Jurkat, Clone E6-1 (cell line): ENCODE measurements around the gene CHRNG.
"Not testable (repeated sequence)": the region's sequence is repeated elsewhere in the genome, so short reads cannot be mapped to it uniquely, and the experiment has no call there.

Experiments used
- DNase-seq: peaks from one replicate; pipeline ENCODE4 v3.0.0-alpha.2; 2011; ENCODE audit warnings: low read depth, low spot score
- H3K4me3 ChIP-seq: 2 replicates; pipeline ENCODE4 v1.5.1; 2011; ENCODE audit warnings: mild to moderate bottlenecking, low read length, control low read depth, moderate library complexity

Gene CHRNG

DNA sequence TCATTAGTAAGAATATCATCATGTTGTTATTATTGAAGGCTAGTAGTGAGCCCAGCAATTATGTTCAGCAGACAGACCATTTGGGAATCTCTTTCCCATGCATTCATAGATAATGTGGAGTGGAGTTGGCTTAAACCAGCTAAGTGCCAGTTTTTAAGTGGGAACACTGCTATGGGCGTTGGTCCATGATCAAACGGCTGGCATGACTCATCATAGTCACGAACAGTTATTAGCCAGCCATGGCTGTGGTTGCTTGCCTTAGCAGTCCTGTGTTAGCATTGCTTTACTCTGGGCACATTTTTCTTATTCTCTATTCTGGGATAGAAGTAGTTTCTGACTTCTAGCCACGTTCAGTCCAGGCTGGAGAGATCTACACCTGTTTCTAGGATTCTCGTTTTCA is 28.7 kb downstream of the CHRNG start:
- DNase-seq = no peak
- H3K4me3 ChIP-seq = no peak overlapping the region

DNA sequence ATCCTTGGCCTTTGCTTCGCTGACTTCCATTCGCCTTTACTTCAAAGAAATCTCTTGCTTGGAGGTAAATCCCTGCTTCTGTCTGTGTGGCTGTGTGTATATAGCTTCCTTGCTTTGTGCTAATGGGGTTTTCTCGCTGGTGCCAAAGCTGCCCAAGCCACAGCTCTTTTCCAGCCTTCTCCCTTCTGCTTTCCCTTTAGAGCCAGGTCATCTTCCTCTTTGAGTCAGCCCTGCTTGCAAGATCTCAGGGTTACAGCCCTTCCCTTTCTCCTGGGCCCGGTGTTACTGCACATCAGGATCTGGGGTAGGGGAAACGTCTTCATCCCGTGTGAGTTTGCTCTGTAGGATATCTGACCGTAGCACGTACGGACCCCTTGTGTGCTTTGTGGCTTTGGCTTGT is 30.0 kb downstream of the CHRNG start:
- DNase-seq = no peak
- H3K4me3 ChIP-seq = no peak overlapping the region

- H3K4me3 ChIP-seq, DNase-seq: not testable (repeated sequence)
These were observed 31.0 kb downstream of the CHRNG start for GRCh38 chr2:232570481-232570880.

DNA sequence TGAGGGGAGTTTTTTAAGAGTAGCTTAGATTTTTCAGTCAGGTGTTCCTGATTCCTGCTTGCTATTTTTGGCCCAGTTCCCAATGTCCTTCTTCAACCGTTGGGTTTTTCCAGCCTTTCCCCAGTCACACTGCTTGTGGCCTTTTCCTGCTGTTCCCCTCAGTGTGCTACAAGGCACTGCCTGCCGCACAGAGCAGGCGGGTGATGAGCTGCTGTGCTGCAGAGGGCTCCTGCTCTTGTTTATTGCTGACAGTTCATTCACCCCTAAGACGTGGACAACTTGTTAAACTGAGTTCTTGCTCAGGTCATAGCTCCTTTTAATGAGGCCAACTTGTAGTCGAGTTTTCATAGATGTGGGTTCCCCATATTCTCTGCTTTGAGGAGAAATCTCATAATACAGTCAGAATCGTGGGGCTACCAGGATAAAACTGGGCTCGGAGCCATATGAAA is 31.6 kb downstream of the CHRNG start:
- DNase-seq = no peak

DNA sequence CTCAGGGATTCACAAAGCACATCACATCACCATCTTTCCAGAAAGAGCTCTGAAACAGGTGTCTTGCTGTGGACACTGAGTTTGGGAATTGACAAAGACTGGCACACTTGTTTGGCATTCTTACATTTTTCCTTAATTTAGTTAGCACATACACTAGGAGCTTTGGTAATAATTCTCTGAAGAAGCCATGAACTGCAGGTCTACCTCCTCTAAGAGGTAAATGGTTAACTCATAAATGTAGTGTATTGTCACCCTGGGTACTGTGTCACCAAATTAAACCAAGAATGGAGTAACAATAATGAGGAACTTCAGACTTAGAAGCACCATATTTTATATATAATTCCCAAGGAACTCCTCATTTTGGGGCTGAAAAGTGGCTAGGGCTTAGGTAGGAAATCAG is 33.5 kb downstream of the CHRNG start:
- H3K4me3 ChIP-seq = no peak overlapping the region
- no peak for DNase-seq

More for the DNA sequence above, 31.6 kb downstream of the CHRNG start:
- no peak overlapping the region for H3K4me3 ChIP-seq

DNA sequence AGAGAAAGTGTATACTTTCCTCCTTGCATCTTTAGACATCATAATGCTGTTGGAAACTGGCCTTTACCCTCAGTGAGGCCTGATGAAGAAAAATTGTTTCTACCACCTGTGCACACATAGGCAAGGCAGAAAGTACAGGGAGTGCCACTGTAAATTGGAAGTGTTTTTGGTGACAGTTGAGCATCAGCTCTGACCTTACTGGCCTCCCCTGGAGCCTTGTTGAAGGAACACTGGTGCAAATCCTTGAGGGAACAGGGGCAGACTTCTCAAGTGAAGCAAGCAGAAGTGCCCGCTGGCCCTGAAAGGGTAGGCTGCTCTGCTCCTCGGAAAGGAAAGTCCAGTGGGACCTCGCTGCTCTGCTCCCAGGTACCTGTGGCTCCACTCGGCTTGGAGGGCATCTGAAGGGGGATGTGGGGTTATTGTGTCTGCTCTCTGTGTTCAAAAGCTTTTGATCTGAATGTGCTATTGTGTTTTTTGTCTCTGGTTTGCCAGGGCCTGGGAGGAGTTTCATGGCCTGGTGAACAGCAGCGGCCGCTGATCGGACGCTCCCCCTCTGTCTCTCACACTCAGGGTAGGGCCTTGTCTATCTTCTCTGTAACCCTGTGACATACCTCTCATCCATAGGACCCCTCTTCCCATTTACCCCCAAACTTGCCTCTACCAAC is 34.4 kb downstream of the CHRNG start:
- no peak overlapping the region for H3K4me3 ChIP-seq
- DNase-seq = no peak

- DNase-seq = no peak
- no peak overlapping the region for H3K4me3 ChIP-seq
These were observed 35.3 kb downstream of the CHRNG start for GRCh38 chr2:232574674-232575403.

DNA sequence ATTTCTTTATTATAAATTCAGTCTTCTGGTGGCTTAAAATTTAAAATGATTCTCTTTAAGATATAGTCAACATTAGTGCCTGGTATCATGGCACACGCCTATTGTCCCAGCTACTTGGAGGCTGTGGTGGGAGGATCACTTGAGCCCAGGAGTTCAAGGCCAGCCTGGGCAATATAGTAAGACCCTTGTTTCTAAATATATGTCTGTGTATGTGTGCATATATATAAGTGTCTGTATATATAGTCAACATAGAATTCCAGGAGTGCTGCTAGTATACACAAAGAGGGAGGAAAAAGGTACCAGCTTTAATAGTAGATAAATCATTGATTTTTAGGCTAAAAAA is 35.9 kb downstream of the CHRNG start:
- DNase-seq = no peak

DNA sequence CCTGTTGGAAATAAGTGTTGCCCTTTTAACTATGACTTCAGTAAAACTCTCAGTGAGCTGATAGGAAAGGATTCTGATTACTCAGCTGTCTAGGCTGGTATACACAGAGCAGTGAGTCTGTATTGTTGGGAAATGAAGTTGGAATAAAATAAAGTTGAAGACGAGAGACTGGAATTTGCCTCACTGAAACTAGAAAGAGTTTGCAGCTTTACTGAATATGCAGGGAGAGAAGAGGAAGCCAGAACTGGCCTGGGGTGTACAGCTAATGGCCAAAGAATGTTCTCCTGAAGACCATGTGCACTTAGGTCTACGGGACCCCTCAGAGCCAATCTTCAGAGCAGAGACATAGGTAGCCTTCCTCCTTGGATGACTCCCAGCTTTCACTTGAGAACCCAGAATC is 37.5 kb downstream of the CHRNG start:
- H3K4me3 ChIP-seq = no peak overlapping the region
- DNase-seq = no peak

More for the DNA sequence above, 35.9 kb downstream of the CHRNG start:
- H3K4me3 ChIP-seq = no peak overlapping the region

- DNase-seq = no peak
- no peak overlapping the region for H3K4me3 ChIP-seq
These were observed 38.3 kb downstream of the CHRNG start for GRCh38 chr2:232577841-232578240.

DNA sequence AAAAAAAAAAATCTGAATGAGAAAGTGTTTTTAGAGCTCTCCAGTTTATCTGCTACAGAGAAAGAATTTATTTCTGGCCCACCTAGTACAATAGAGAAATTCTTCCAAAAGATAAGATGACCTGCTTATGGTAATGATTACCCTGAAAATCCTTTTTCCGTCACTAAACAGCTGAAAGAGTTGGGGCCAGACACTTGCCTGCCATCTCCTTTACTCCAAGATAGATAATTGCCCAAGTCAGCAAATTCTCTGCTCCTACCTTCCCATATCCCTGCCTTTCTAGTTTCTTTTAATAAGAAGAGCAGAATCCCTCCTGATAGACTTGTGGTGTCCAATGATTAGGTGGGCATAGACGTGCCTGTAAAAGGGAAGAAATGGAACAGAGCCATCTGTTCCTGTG is 39.1 kb downstream of the CHRNG start:
- DNase-seq = no peak
- no peak overlapping the region for H3K4me3 ChIP-seq

DNA sequence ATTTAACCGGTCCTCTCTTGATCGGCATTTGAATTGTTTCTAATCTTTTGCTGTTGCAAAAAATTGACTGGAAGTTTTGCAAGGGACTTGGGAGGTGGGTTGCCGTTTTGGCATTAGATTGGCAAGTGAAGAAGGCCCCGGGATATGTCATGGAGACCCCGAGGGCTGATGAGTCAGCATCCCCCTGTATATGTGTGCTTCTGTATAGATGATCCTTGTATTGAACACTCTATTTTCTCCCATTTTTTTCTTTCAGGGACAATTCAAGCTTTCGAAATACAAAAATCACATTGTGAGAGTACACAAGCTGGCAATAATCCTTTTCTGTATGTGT is 41.1 kb downstream of the CHRNG start:
- no peak for DNase-seq

DNA sequence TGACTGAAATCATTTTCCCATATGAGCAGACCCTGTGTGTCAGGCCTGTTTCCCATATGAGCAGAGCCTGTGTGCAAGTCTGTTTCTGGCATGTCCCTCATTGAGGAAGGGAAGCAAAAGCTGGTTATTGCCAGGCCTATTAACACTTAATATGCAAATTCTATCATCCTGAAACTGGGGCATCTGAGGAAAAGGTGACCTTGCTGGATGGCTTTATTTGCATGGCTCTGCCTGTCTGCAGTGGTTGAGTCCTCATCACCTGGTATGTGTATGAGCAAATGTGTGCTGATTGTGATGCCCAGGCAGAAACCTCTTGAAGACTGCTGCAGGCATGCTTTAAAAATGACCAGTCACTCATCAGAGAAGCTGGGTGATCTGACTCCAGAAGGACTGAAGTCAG is 42.2 kb downstream of the CHRNG start:
- H3K4me3 ChIP-seq = no peak overlapping the region
- no peak for DNase-seq

More for the DNA sequence above, 41.1 kb downstream of the CHRNG start:
- no peak overlapping the region for H3K4me3 ChIP-seq

DNA sequence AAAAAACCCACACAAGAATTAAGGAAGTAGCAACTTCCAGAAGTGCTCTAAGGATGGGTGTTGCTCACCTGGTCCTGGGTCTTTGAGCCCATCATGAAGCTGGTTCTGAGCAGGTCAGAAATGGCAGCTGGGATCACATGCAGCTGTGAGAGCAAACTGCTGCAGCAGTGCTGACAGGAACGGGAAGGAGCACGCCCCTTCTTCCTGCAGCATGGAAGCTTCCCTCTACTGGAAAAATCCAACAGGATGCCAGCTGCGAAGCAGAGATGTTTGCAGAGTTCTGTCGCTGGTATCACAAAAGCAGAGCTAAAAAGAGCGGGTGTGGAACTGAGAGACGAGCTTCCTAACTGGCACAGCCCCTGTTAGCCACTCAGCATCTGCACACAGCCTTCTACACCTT is 44.7 kb downstream of the CHRNG start:
- DNase-seq = no peak

DNA sequence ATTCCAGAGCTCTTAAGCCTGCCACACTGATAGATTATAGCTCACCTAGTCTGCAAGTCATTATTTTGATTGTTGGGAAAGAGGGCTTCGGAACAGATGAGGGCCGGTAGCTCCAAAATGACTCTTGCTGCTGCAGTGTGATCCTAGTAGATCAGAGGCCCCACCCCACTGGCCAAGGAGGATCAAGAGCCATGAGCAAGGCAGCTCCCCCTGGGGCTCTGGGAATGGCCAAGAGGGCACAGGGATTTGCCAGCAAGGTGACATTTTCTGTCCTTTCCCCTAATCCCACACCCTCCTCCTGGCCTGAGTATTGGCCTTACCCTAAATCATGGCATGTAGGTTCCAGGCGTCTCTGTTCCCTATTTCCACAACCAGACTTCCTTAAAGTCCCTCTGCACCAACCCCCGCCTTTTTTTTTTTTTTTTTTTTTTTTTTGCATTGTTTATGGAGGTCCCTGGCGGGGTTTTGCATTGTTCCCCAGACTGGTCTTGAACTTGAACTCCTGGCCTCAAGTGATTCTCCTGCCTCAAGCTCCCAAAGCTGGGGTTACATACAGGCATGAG is 47.5 kb downstream of the CHRNG start:
- DNase-seq = no peak
- H3K4me3 ChIP-seq = no peak overlapping the region

More for the DNA sequence above, 44.7 kb downstream of the CHRNG start:
- H3K4me3 ChIP-seq = no peak overlapping the region

- no peak overlapping the region for H3K4me3 ChIP-seq
- DNase-seq = no peak
These were observed 48.0 kb downstream of the CHRNG start for GRCh38 chr2:232587512-232587911.

DNA sequence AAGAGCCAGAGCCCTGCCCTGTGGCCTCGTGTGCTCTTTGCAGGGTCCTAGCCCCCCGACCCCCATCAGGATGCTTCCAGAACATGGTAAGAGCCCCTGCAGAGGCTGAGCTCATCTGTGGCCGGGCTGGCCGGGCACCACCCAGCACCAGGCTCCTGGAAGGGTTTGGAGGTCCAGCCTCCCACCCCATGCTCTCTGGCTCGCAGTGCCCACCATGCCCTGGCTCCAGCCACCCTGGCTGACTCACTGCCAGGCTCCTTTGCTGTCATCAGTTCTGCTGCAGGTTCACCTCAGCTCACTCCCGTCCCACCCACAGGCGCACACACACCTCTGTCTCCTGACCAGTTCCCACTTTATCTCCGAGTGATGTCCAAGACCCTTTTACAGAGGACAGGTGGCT is 48.5 kb downstream of the CHRNG start:
- no peak overlapping the region for H3K4me3 ChIP-seq
- DNase-seq = no peak

DNA sequence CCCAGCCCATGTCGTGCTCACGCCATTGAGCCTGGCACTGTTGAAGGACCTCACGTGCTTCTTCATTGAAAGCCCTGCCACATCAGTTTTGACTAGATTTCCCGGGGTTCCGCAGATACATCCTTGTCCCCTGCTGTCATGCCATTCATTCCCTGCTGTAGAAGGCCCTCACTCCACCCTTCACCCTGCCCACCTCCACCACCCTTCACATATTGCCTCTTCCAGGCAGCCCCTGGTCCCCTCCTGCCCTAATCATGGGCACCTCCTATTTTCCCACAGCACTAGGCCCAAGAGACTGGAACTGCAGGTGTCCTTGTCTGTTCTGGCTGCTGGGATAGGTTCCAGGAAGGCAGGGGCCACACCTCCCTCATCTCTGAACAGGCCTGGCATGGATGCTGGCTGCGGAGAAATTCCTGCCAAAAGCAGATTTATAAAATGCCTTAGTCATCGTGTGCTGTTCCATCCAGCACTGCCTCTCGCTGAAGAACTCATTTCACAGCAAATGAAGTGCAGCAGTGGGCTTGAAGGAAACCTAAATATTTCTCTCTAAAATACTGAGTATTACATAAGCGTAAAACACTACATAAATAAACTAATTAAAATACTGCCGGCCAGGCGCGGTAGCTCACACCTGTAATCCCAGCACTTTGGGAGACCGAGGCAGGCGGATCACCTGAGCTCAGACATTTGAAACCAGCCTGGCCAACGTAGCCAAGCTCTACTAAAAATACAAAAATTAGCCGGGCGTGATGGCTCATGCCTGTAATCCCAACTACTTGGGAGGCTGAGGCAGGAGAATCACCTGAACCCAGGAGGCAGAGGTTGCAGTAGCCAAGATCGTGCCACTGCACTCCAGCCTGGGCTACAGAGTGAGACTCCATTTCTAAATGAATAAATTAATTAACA is 49.4 kb downstream of the CHRNG start:
- no peak overlapping the region for H3K4me3 ChIP-seq
- no peak for DNase-seq

GRCh38 chr2:232592772-232593395 is 53.4 kb downstream of the CHRNG start:
- H3K4me3 ChIP-seq = no peak overlapping the region
- DNase-seq = no peak
